Mucosa of descending colon (tissue), 3 donors: ENCODE results near the gene WDR90. TPM values are rescaled to one million over a fixed set of nuclear protein-coding genes. Genes with fewer than 3 reads are reported as not detected.

ENCODE experiments used
- ATAC-seq: fragments of 200-7000 bp; cut with Tn5 transposase; one replicate; pipeline ENCODE4 v1.9.1; 2020; ENCODE audit warnings: mild to moderate bottlenecking, moderate library complexity
- DNase-seq, 3 donors: peaks; one replicate each; pipeline ENCODE4 v3.0.0-alpha.2; 2020
- H3K36me3 ChIP-seq: fragments of 200-600 bp; one replicate; pipeline ENCODE4 v1.8.0; 2021; ENCODE audit warnings: low read depth, mild to moderate bottlenecking
- H3K4me1 ChIP-seq: fragments of 200-600 bp; one replicate; pipeline ENCODE4 v1.8.0; 2021; ENCODE audit warnings: low read depth, mild to moderate bottlenecking
- H3K4me3 ChIP-seq: fragments of 200-600 bp; one replicate; pipeline ENCODE4 v1.8.0; 2021; ENCODE audit warnings: mild to moderate bottlenecking
- H3K9me3 ChIP-seq: fragments of 200-600 bp; one replicate; pipeline ENCODE4 v1.8.0; 2021; ENCODE audit warnings: mild to moderate bottlenecking
- intact Hi-C, 2 donors: fragments of 100-400 bp; cut with DNase I in 1 of 2; cut with micrococcal nuclease in 1 of 2; formaldehyde crosslinking; loops; one replicate each; pipeline versions ENCODE4 v1.11.0 to v1.11.1; 2022; cut with DNase I, micrococcal nuclease
- total RNA-seq, 3 donors: library from RNA; stranded (reverse); fragmentation: NEBNext Ultra II Directional in 2 of 3; extraction: Animal tissue kit (Norgen Biotek cat#: 25700) in 2 of 3; gene quantifications; one replicate each; pipeline versions ENCODE4 v1.2.1 to v1.2.4, GENCODE V29; 2021 to 2023
- TF ChIP-seq, protein P1 (sequence below): fragments of 200-600 bp; IDR thresholded peaks from one replicate; pipeline ENCODE4 v1.8.0; 2022; ENCODE audit warnings: antibody characterized with exemption, mild to moderate bottlenecking
- donor health status: DM: no; HTN: no; CAD: no; lungs with moderate emphysema.
- donor health status: DM: no; HTN: no; CAD: no.
- donor health status: DM: no; HTN: yes; CAD: no.

The WDR90 gene
- total RNA-seq, 3 donors from 2014 or later = 35.0 to 54.9 (median 50.2) TPM

GRCh38 chr16:708019-708418 is 58.9 kb downstream of the WDR90 start:
- DNase-seq (no peak), ATAC-seq (no peak)
- no peaks in the 10 kb centered on the region for H3K36me3 ChIP-seq
- TF ChIP-seq, protein P1, sequence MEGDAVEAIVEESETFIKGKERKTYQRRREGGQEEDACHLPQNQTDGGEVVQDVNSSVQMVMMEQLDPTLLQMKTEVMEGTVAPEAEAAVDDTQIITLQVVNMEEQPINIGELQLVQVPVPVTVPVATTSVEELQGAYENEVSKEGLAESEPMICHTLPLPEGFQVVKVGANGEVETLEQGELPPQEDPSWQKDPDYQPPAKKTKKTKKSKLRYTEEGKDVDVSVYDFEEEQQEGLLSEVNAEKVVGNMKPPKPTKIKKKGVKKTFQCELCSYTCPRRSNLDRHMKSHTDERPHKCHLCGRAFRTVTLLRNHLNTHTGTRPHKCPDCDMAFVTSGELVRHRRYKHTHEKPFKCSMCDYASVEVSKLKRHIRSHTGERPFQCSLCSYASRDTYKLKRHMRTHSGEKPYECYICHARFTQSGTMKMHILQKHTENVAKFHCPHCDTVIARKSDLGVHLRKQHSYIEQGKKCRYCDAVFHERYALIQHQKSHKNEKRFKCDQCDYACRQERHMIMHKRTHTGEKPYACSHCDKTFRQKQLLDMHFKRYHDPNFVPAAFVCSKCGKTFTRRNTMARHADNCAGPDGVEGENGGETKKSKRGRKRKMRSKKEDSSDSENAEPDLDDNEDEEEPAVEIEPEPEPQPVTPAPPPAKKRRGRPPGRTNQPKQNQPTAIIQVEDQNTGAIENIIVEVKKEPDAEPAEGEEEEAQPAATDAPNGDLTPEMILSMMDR = no peak
- H3K4me1 ChIP-seq = peaks cover 2% of the 10 kb centered on the region
- no peaks in the 10 kb centered on the region for H3K9me3 ChIP-seq
- intact Hi-C loops = no loop called here
- H3K4me3 ChIP-seq = no peak overlapping the region

- TF ChIP-seq, protein P1 = no peak
- intact Hi-C loops = no loop called here
Observed at GRCh38 chr16:708959-709358, 59.8 kb downstream of the WDR90 start.

DNA sequence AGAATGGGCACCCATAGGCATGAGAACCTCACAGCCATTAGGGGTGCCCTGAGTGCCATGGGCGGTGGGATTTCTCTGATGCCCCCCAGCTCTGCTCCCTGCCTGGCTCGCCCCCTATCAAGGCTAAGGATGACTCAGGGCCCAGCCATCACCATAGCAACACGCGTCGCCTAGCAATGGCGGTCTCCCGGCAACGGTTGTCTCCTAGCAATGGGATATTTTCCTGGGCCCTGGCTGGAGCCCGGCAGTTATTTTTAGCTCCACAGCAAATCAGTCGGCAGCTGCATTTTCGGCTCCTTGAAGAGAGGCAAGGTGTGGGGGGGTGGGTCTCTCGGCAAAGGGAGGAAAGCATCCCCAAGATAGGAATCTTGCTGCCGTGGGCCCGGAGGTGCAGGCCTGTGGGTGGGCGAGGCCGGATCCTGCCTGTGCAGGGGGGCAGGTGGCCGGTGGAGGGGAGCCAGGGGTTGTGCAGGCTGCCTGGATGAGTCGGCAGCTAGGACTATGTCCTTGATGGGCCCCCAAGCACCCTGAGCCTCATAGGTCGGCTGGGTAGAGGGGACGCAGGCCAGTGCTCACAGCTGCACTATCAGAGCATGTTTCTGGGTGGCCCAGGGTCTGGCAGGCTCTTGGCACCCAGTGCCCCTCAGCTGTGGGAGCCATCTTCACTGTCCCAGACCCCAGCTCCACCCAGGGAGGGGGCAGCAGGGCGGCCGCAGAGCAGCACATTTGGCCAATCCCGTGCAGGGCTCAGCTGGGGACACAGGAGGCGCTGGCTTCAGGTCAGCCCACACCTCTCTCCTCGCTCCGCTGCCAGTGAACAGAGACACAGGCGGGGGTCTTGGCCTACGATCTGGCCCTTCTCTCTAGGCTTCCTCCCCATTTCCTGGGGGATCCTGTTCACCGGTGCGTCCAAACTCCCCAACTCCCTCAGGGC is 60.7 kb downstream of the WDR90 start:
- Histone ChIP-seq H3K4me3 (no peak overlapping the region), H3K4me1 (peaks cover 2% of the 10 kb centered on the region), H3K9me3 (no peaks in the 10 kb centered on the region), H3K36me3 (no peaks in the 10 kb centered on the region)
- intact Hi-C loops = loop anchor here in 1 of 2 donors (10.0 kb wide), 1 partner anchor 345 kb away; no protein-coding TSS in a partner anchor
- no peak for ATAC-seq
- no peak for DNase-seq
- TF ChIP-seq, protein P1 = no peak

More at GRCh38 chr16:708959-709358, 59.8 kb downstream of the WDR90 start:
- Histone ChIP-seq H3K9me3 (no peaks in the 10 kb centered on the region), H3K36me3 (no peaks in the 10 kb centered on the region), H3K4me1 (peaks cover 2% of the 10 kb centered on the region), H3K4me3 (no peak overlapping the region)
- DNase-seq (no peak), ATAC-seq (no peak)

DNA sequence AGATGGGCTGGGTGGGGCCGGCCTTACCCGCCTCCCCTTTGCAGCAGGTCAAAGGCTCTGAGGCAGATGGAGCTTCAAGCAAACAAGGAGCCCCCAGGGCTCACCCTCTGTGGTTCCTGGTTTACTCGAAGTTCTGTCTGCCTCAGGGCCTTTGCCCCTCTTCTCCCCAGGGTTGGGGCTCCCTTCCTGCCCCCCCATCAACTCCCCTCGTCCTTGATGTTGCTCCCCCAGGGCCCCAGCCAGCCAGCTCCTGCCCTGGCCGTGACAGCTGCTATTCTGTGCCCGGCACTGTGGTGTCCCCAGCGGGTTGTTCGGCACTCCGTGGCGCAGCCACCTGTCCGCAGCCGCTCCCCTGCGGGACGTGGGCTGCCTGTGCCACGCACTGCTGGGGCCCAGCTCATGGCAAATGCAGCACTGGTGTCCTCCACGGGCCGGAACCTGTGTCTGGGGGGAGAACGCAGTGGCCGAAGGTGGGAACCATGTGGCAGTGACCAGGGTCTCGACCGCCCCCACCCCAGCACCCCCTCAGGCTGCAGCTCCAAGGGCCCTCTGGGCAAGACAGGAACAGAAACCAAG is 61.4 kb downstream of the WDR90 start:
- no peak overlapping the region for H3K4me3 ChIP-seq
- intact Hi-C loops = loop anchor here in 1 of 2 donors (10.0 kb wide), 1 partner anchor 344 kb away; no protein-coding TSS in a partner anchor
- no peak for ATAC-seq

DNA sequence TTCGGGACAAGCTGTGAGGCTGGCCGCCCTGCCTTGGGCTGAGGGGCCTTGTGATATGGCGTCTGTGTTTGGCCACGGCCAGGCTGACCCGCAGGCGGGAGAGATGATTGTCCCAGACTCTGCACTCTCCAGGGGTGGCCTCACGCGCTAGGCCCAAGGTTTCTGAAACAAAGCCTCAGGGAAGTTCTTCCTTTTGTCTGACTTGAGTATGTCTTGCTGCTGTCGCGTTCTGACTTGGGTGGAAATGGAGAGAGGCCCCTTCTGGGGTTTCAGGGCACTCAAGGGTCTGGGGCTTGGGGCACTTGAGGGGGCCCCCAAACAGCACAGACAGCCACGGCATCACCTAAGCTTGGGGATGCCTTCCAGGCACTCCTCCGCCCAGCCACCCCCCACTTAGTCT is 61.9 kb downstream of the WDR90 start:
- no peak overlapping the region for H3K4me3 ChIP-seq
- H3K9me3 ChIP-seq = no peaks in the 10 kb centered on the region
- intact Hi-C loops = loop anchor here in 1 of 2 donors (10.0 kb wide), 1 partner anchor 344 kb away; no protein-coding TSS in a partner anchor
- DNase-seq (no peak), ATAC-seq (no peak)
- H3K36me3 ChIP-seq = no peaks in the 10 kb centered on the region
- H3K4me1 ChIP-seq = peaks cover 10% of the 10 kb centered on the region
- TF ChIP-seq, protein P1 = no peak

More for the DNA sequence above, 61.4 kb downstream of the WDR90 start:
- Histone ChIP-seq H3K36me3 (no peaks in the 10 kb centered on the region), H3K9me3 (no peaks in the 10 kb centered on the region), H3K4me1 (peaks cover 6% of the 10 kb centered on the region)
- TF ChIP-seq, protein P1 = no peak
- DNase-seq = no peak
